ENCODE data around the gene SEC31B. TPM values are rescaled to one million over a fixed set of nuclear protein-coding genes. Genes with fewer than 3 reads are reported as not detected.

SEC31B gene
- total RNA-seq, 1 experiment from 2014 or later, result 6.3 TPM

DNA sequence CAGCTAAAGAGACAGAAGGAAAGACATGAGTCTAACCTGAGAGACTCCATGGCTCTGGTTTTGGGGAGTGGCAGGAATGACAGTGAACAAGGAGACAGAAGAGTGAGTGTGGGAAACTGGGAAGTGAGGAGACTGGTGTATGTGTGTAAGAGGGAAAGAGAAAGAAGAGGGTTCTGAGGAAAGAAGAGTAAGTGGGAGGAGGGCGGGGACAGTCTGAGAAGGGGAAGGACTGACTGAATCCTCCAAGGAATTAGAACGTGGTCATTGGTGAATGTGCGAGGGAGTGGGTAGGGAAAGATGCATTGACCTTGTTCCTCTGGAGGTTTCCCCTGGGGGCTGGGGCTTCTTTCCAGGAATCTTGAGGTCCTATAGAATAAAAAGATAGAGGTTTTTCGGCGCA, 30.3 kb downstream of the SEC31B start:
- no peak overlapping the region for H2BK120ac ChIP-seq (ENCODE audit: low read depth, low read length, poor library complexity, severe bottlenecking)
- H4K5ac ChIP-seq (ENCODE audit: insufficient read length, low read depth, low read length), result no peak overlapping the region
- no peaks in the 10 kb centered on the region for H3K9me3 ChIP-seq (ENCODE audit: control insufficient read depth, low read depth, low read length)
- H3K23me2 ChIP-seq (ENCODE audit: insufficient read length, low read depth, low read length, poor library complexity, severe bottlenecking), result no peaks in the 10 kb centered on the region
- H4K20me1 ChIP-seq (ENCODE audit: control insufficient read depth, insufficient read depth, insufficient read length), result no peaks in the 10 kb centered on the region
- no peak overlapping the region for H3K9ac ChIP-seq (ENCODE audit: extremely low read depth, insufficient read length, low read length)
- no peaks in the 10 kb centered on the region for H3K79me1 ChIP-seq (ENCODE audit: insufficient read depth, low read depth, low read length, poor library complexity, severe bottlenecking)
- no peak overlapping the region for H3K4me2 ChIP-seq (ENCODE audit: insufficient read depth, insufficient read length, low read length)
- no peak overlapping the region for H2BK20ac ChIP-seq (ENCODE audit: low read depth, low read length, poor library complexity, severe bottlenecking)
- no peak overlapping the region for H2BK15ac ChIP-seq (ENCODE audit: low read depth, low read length)
- Mint-ChIP-seq H3K4me1 (peaks cover 29 to 30% of the 10 kb centered on the region in 2 experiments), H3K9me3 (peaks cover 0 to 3% of the 10 kb centered on the region in 2 experiments; a peak in 2 of 5 replicates), H3K27me3 (ENCODE audit: low read depth) (peaks cover 95% of the 10 kb centered on the region), H3K27ac (no peak overlapping the region; a peak in 1 of 7 replicates), H3K4me3 (no peak overlapping the region), H3K36me3 (ENCODE audit: insufficient read depth in 1 of 3, low read depth in 3 of 3) (peaks cover 8 to 35% (median 19%) of the 10 kb centered on the region in 3 experiments)
- H3K18ac ChIP-seq (ENCODE audit: insufficient read length, low read depth, low read length), result no peak overlapping the region
- peaks cover 40% of the 10 kb centered on the region for H3K27me3 ChIP-seq (ENCODE audit: insufficient read depth, low read length)
- no peak overlapping the region for H2BK12ac ChIP-seq (ENCODE audit: insufficient read length, low read depth, low read length)
- no peak overlapping the region for H2AK5ac ChIP-seq (ENCODE audit: insufficient read length, low read length)
- WGBS (ENCODE audit: extremely low coverage, insufficient read length, low lambda C conversion rate), result no CpG with 5 or more reads among the region's 5 CpGs
- H3K79me2 ChIP-seq (ENCODE audit: insufficient read depth, low read length), result no peaks in the 10 kb centered on the region
- H3K4ac ChIP-seq (ENCODE audit: low read depth, low read length), result no peak overlapping the region
- peaks cover 7% of the 10 kb centered on the region; the same call in 1 of the 2 replicates for H3K4me1 ChIP-seq (ENCODE audit: insufficient read depth, low read length)
- H3K56ac ChIP-seq (ENCODE audit: insufficient read length, low read depth, low read length), result no peak overlapping the region
- no peak overlapping the region for H4K8ac ChIP-seq (replicated peaks; ENCODE audit: insufficient read length, low read depth, low read length)
- no peak for DNase-seq
- TF ChIP-seq, protein P1, sequence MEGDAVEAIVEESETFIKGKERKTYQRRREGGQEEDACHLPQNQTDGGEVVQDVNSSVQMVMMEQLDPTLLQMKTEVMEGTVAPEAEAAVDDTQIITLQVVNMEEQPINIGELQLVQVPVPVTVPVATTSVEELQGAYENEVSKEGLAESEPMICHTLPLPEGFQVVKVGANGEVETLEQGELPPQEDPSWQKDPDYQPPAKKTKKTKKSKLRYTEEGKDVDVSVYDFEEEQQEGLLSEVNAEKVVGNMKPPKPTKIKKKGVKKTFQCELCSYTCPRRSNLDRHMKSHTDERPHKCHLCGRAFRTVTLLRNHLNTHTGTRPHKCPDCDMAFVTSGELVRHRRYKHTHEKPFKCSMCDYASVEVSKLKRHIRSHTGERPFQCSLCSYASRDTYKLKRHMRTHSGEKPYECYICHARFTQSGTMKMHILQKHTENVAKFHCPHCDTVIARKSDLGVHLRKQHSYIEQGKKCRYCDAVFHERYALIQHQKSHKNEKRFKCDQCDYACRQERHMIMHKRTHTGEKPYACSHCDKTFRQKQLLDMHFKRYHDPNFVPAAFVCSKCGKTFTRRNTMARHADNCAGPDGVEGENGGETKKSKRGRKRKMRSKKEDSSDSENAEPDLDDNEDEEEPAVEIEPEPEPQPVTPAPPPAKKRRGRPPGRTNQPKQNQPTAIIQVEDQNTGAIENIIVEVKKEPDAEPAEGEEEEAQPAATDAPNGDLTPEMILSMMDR (conservative IDR thresholded peaks at IDR 0.05), result no peak
- no peak overlapping the region for H2BK5ac ChIP-seq (ENCODE audit: insufficient read length, low read length)
- no peak overlapping the region for H3K14ac ChIP-seq (ENCODE audit: insufficient read depth, low read length)
- no peak overlapping the region for H2AFZ ChIP-seq (ENCODE audit: low read length)
- H3T11ph ChIP-seq (ENCODE audit: low read length), result no peak overlapping the region
- no peak overlapping the region for H4K91ac ChIP-seq (ENCODE audit: insufficient read length, low read depth, low read length)
- no peak overlapping the region for H3K27ac ChIP-seq (ENCODE audit: insufficient read length, low read depth, low read length)
- no peak overlapping the region for H3K23ac ChIP-seq (ENCODE audit: insufficient read length, low read depth, low read length)
